Hypothalamus (tissue), 51 donors: ENCODE data around the gene CPSF7.
A peak's percentile ranks its signal among the peaks of the same experiment; 100 is the strongest.
"Not testable (repeated sequence)": the region's sequence is repeated elsewhere in the genome, so short reads cannot be mapped to it uniquely, and the experiment has no call there.

Experiments used
- DNase-seq, 51 donors: peaks; one replicate each; lab custom pipeline; 2025; lab: John Stamatoyannopoulos, UW

Gene CPSF7, protein sequence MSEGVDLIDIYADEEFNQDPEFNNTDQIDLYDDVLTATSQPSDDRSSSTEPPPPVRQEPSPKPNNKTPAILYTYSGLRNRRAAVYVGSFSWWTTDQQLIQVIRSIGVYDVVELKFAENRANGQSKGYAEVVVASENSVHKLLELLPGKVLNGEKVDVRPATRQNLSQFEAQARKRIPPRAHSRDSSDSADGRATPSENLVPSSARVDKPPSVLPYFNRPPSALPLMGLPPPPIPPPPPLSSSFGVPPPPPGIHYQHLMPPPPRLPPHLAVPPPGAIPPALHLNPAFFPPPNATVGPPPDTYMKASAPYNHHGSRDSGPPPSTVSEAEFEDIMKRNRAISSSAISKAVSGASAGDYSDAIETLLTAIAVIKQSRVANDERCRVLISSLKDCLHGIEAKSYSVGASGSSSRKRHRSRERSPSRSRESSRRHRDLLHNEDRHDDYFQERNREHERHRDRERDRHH

DNA sequence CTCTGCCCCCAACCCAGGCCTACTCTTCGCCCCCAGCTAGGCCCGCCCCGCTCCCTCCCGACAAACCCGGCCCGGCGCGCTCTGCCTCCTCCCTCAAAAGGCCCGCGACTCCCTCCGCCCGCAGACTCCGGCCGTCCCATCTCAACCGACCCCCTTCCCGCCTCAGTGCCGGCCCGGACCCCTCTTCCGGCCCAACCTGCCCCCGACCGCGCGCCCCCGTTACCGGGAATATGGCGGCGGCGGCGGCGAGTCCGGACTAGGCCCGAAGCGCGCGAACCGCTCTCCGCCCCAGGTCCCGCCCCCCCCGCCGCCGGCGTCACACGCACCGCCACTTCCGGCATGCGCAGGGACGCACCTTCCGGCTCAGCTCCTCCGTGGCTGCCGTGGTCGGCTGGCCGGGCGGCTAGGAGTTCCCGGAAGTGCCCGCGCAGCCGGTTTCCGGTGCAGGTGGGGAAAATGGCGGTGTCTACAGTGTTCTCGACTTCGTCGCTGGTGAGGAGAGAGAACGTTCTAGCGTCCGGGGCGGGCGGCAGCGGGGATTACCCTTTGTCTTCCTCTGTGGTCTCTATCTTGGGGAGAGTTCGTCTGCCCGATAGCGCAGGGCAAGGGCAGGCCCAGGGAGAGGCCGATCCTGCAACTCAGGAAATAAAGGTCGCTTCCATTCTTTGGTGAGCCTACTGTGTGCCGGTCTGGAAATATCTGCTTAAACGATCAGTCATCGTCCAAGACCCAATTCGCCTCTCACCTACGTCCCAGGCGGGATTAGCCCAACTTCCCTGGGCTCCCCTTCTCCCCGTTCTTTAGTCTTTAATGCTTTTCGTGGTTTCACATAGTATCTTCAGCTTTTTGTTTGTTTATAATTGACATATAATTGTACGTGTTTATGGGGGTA lies at the start of gene CPSF7, which contains the start of gene SDHAF2:
CPSF7 (minus strand) TSS at position 285 of the 892 bp plus-strand sequence. CDS start 740 bp downstream, outside the sequence.
SDHAF2 (plus strand) TSS at position 434 of the 892 bp plus-strand sequence; CDS start at position 457, 23 bp downstream.
- peak; percentile 73 to 99 (median 94) for DNase-seq

DNA sequence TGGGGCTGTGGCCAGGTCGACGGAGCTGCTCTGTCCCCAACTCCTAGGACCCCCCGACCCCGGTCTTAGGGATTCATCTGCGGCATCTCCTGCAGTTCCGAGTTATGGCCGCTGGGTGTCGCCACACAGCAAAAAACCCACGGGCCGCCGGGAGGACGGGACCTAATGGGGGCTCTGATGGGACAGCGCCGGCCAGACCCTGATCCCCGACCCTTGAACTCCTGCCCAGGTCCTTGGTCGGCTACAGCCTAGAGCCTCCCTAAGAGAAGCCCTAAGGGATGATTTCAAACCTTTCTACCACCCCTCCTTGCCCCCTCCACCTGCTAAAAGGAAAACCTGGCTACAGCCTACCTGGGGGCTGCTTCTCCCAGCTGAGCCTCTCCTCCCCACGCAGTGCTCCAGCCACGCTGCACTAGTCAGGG lies 48.0 kb upstream of the CPSF7 start:
- DNase-seq = peak in 30 of 51 donors; percentile 2 to 57 (median 26)

DNA sequence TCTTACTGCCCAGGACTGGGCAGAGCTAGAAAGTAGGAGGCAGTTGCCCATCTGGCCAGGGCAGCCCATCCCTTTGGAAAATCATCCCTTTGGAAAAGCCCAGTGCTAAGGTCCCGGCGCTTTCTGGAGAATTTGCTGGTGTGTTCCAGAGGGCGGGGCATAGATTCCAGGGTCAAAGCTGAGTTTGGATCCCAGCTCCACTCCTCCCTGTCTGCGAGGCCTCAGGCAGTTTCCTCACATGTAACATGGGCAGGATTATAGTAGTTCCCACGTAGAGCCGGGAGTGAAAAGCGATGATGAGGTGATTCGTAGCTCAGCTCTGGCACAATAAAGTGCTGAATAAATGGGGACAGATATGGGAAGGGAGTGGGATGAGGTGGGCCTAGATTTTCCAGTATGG lies 47.4 kb upstream of the CPSF7 start:
- no peak for DNase-seq

DNA sequence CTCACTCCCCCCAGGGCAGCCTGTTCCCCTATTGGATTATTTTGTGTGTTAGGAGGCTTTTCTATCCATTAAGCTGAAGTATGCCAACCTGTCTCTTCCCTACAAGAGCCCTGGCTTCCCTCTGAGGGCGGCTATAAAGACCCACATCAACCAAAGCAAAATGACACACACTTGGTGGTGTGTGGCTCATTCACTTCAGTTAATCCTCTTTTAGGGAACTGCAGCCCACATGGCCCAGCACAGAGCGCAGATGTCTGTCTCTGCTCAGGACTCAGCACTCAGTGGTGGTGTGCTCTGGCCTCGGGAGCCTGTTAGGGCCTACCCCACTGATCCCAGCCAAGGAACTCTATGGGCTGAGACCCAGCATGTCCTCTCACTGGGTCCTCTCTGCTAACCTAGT lies 46.6 kb upstream of the CPSF7 start:
- DNase-seq = no peak

DNA sequence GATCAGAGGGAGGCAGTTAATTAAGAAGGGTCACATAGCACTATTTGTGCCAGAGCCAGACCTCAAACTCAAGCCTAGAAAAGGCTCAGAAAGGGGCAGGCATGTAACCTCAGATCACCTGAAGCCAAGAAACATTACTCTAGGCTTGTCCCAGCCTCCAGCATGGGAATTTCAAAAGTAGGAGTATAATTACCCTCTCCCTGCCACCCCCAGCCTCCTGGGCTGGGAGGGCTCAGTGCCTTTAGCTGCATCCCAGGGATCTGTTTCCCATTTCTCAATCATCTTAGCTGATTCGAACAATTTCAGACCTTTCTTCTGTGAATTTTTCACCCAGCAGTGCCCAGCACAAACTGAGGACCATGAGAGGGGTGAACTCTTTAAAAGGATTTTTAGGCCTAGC lies 45.7 kb upstream of the CPSF7 start:
- no peak for DNase-seq

DNA sequence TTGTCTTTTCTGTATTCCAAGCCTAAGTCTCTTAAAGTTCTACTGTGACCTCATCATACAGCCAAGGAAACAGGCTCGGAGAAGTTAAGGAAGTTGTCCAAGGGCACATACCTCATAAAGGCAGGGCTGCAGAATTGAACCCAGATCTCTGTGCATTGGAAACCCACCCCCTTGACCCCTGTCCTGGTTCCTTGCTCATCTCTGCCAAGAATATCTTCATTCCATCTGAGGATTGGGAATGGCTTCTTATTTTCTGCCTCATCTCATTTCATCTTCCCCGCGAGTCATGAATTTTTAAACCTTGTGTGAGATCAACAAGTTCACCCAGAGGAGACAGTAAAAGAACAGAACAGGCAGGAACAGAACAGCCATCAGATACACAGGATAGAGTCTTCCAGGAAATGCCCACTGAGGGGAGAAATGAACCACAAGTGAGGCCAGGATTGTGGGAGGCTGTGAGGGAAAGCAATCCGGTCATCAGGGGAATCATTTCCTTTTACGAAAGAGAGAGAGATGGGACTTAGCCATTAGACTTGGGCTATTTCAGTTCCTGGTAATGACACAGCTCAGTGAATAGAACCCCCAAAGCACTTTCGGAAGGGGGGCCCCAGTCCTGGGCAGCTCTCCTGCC lies 44.4 kb upstream of the CPSF7 start:
- no peak for DNase-seq

DNA sequence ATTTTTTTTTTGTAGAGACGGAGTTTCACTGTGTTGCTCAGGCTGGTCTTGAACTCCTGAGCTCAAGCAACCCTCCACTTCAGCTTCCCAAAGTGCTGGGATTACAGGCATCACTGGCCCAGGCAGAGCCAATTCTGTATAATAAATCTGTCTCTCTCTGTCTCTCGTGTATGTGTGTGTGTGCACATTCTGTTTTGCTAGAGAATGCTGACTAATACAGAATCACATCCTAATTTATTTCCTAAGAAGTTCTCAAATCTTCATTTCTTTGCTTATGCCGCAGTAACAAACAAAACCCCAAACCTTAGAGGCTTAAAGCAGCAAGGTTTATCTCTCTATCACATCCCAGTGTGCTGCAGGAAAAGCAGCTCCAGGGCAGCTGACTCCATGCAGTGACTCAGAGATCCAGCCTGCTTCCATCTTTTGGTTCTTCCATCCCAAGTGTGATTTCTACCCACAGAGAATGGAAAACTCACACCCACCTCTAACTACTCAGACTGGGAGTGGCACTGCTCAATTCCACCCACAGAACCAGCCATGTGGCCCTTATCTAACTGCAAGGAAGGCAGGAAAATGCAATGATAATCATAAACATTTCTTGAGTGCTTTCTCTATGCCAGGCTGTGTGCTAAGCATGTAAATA lies 43.7 kb upstream of the CPSF7 start:
- peak in 2 of 51 donors; percentile 22 to 55 for DNase-seq

DNA sequence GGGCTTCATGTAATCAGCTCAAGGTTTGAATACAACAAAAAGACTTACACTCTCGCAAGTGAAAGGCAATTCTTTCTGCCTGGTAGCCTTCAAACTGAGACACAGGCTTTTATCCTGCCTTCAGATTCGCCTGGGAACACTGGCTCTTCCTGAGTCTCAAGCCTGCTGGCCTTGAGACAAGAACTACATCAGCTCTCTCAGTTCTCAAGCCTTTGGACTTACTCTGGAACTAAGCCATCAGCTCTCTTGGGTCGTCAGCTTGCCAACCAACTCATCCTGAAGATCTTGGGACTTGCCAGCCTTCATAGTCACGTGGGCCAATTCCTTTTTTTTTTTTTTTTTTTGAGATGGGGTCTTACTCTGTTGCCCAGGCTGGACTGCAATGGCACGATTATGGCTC lies 43.1 kb upstream of the CPSF7 start:
- peak in 18 of 51 donors; percentile 8 to 65 (median 42) for DNase-seq

DNA sequence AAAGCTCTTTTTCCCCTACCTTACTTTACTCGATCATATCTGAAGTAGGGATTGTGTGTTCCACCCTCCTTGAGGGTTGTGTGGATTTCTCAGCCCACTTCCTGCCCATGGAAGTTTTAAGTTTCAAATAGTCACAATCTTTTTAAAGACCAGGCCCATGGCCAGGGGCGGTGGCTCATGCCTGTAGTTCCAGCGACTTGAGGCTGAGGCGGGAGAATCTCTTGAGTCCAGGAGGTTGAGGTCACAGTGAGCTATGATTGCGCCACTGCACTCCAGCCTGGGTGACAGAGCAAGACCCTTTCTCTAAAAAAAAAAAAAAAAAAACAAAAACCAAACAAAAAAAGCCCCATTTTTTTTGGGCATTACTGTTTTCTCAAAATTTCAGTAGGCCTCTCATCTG lies 42.5 kb upstream of the CPSF7 start:
- no peak for DNase-seq

DNA sequence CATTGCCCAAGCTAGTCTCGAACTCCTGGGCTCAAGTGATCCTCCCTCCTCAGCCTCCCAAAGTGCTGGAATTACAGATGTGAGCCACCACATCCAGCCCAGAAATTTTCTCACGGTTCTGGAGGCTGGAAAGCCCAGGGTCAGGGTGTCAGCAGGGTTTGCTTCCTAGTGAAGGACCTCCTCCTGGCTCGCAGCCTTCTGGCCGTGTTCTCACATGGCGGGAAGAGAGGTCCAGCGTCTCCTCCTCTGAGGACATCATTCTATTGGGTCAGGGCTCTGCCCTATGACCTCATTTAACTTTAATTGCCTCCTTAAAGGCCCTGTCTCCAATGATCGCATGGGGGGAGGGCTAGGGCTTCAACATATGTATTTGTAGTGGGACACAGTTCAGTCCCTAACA lies 38.2 kb upstream of the CPSF7 start:
- no peak for DNase-seq

DNA sequence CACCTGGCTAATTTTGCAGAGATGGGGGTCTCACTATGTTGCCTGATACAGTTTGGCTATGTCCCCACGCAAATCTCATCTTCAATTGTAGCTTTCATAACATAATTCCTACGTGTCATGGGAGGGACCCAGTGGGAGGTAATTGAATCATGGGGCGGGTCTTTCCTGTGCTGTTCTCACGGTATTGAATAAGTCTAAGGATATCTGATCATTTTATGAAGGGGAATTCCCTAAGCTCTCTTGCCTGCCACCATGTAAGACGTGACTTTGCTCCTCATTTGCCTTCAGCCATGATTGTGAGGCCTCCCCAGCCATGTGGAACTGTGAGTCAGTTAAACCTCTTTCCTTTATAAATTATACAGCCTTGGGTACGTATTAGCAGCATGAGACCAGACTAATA lies 37.8 kb upstream of the CPSF7 start:
- not testable (repeated sequence) for DNase-seq

DNA sequence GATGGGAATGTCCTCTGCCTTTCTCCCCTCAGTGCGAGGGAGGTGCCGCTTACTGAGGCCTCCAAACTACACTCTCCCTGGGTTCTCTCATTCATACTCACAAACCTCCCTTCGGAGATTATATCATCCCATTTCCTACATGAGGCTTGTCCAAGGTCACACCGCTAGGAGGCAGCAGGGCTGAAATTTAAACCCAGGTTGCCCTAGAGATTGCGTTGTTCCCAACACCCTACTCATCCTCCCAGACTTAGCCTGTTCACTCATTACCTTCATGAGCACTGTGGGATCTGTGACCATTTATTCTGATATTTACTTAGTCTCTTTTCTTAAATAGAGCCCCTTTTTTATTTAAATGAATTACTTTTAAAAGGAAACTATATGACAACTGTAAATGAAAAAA lies 31.2 kb upstream of the CPSF7 start:
- no peak for DNase-seq

DNA sequence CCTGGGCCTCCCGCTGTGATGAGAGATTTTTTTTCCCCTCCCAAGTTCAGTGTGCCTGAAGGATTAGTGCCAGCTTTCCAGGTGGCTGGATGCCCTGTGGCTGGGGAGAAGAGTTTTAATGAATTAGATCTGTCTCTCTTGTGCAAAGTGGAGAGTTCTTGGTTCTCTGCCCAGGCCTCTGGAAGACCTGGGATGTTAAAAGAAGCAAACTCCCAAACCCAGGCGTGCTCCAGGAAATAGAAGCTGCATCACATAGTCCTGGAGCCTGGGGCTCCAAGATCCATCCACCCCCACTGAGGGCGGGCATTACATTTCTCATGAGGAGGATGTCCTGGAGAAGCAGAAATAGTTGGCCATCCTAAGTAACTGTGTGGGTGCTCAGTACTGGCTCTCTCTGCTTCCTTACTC lies 30.7 kb upstream of the CPSF7 start:
- peak in 19 of 51 donors; percentile 14 to 51 (median 40) for DNase-seq

DNA sequence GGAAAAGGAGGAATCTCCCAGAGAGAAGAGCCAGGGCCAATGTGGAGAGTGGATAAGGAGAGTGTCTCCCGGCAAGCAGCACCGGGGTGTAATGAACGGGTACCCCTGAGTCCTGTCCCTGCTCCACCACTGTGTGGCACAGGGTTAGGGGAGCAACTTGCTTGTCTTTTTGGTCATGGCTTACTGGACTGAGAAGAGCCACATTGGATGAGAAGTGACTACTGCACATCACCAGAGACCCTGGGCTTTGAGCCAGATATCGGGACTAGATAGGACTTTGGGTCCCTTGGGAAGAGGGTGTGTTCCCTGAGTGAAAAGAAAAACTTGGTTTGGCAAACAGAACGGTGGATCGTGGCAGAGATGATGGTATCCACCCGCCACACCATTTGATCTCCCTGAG lies 24.7 kb upstream of the CPSF7 start:
- DNase-seq = no peak

DNA sequence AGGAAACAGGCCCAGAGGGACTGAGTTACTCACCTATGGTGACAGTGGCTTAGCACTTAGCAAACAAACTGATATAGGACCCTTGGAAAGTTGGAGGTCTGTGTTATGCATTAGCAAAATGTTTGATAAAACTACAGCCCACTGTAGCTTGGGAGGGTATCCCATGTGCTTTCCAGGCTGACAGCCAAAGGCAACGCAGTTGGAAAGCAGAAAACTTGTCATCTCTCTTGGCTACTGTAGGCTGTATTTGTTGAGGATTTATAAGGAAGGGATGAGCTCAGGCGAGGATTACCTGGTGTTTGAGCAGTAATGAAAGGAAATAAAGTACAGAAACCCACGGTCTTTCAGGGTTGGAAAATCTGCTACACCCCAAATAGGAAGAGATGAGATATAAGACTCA lies 23.9 kb upstream of the CPSF7 start:
- DNase-seq = no peak

DNA sequence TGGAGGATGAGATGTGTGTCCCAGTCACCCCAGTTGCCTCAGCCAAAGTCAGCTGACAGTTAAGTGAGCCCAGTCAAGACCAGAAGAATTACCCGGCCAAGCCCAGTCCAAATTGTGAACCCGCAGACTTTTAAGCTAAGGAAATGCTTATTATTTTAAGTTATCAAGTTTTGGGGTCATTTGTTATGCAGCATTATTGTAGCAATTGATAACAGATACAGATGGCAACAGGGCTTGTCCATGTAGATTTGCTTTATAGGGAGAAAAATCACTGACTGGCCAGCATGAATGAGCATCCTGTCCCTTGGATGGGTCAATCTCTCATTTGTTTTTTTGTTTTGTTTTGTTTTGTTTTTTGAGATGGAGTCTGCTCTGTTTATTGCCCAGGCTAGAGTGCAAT lies 23.1 kb upstream of the CPSF7 start:
- no peak for DNase-seq

DNA sequence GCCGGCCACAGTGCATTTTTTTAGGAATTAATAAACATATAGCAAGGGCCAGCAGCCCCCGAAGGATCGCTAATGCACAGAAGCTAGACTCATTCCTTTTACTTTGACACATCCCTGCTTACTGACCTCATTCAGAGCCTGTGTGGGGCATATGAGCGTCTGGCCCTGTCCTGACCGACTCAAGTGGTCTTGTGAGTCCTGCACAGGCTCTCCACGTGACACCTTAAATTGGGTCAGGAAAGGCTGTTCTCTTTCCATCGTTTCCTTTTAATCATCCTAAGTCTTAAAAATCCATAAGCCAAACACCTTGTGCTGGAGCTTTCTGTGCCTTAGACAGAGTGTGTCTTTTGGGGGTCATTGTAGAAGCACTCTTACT lies 18.8 kb upstream of the CPSF7 start:
- peak in 3 of 51 donors; percentile 10 to 18 (median 11) for DNase-seq

DNA sequence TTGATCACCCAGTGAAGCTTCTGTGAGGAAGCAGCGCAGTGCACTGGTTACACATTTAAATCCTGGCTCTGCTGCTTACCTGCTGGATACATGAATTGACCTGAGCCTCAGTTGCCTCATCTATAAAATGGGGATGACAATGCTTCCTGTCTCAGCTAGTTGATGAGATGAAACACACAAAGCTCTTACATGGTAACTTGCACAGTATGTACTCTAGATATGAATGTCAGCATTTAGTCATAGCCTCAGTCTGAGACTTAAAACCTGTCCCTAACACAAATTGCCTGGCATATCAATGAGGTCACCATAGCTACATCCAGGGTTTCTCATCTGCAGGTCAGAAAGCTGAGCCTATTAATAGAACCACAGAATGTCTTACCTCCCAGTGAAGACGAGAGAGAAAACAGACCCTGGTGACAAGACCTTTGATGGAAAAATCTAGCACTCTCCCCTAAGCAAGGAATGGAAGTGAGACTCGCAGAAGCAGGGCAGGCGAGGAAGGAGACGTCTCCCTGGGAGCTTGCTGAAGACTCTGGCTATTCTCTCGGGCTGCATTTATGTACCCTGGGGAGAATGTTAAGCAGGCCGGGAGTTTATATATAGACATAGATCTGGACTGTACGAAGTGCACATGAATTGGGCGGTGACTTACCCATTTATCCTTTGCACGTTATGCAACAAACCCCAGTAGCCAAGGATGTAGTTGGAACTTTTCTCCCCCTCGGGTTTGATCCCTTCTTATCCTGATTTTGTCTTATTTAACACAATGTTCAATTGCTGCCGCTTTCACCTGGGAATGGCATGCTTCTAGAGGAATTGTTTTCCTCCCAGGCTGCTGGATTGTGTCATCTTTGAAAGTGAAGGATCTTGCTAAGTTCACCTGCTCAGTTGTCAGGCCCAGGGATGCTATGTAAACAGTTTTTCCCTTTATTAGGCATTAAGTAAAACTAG lies 18.1 kb upstream of the CPSF7 start:
- DNase-seq = no peak

DNA sequence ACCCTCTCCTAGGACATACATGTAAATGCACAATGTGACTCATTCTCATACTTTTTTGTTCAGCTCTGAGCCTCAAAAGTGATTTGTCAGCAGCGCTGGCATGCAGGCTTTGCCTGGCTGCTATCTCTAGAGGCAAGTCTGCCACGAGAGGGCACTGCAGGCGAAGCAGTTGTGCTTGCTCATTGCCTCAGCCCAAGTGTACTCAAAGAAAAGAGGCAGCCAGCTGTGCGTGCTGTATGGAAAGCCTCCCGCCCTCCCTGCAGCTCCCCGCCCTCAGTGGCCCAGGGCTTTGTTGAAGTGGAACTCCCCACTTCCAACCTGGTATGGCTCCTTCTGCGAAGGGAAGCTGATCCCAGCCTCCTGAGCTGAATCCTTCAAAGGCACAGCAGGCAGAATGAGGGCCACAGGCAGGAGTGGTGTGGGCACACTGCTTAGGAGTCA lies 16.5 kb upstream of the CPSF7 start:
- peak in 50 of 51 donors; percentile 24 to 93 (median 76) for DNase-seq
